ENCODE results near the gene ARHGEF26. TPM values are rescaled to one million over a fixed set of nuclear protein-coding genes. Genes with fewer than 3 reads are reported as not detected.

ARHGEF26 gene
- polyA plus RNA-seq, 1 donor (not counting 4 experiments of a cell fraction or from before 2014, with no cell fraction given) = 2.2 TPM

DNA sequence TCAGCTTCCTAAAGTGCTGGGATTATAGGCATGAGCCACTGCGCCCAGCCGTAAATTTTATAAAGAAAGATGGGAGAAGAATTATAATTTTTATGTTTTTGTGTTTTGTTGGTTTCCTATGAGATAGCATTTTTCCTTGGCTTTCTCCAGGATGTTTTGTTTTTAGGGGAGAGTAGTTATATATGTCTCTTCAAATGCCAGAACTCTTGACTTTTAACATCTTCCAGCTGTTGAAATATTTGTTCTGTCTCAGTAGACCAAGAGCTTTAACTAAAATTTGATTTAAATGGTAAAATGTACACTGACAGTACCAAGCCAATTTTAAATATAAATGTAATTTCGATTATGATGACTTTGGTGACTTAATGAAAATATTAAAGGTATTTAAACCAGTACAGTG is 106.3 kb downstream of the ARHGEF26 start:
- no peak overlapping the region for H3K9ac ChIP-seq (ENCODE audit: control insufficient read depth, extremely low read depth, insufficient read depth, low read length)
- no peak overlapping the region for H2AFZ ChIP-seq (ENCODE audit: control insufficient read depth, low read length)
- no peaks in the 10 kb centered on the region for H3K9me3 ChIP-seq (ENCODE audit: control insufficient read depth, low read depth, low read length)
- DNase-seq (ENCODE audit: low read depth, low spot score) (no peak), FAIRE-seq (no peak)
- no peaks in the 10 kb centered on the region for H3K79me2 ChIP-seq (ENCODE audit: control insufficient read depth, insufficient read depth, low read length)
- no peaks in the 10 kb centered on the region for H4K20me1 ChIP-seq (ENCODE audit: control insufficient read depth, extremely low read depth, insufficient read depth, low read length)
- no peaks in the 10 kb centered on the region for H3K36me3 ChIP-seq (ENCODE audit: control insufficient read depth in 2 of 2, extremely low read depth in 1 of 2, insufficient read depth in 2 of 2, low read length in 2 of 2)
- no peaks in the 10 kb centered on the region for H3K9me1 ChIP-seq (ENCODE audit: control insufficient read depth, extremely low read depth, insufficient read depth, low read length)
- H3K4me2 ChIP-seq (ENCODE audit: control insufficient read depth, extremely low read depth, insufficient read depth, low read depth, low read length) = no peak overlapping the region
- H3K4me3 ChIP-seq (ENCODE audit: control insufficient read depth in 2 of 3, extremely low read depth in 1 of 3, insufficient read depth in 2 of 3, low read depth in 1 of 3, low read length in 3 of 3) = no peak overlapping the region
- H3K27me3 ChIP-seq (ENCODE audit: control insufficient read depth, extremely low read depth, insufficient read depth, low read length) = no peaks in the 10 kb centered on the region
- TF ChIP-seq EZH2 (IDR thresholded peaks at IDR 0.05; ENCODE audit: low read length) (no peak), CTCF (optimal IDR thresholded peaks at IDR 0.05 in 1 of 3, IDR thresholded peaks at IDR 0.05 in 1 of 3, conservative IDR thresholded peaks at IDR 0.05 in 1 of 3; ENCODE audit: extremely low read depth in 1 of 3, insufficient read depth in 2 of 3, low read length in 3 of 3) (no peak)
- no peak overlapping the region for H3K27ac ChIP-seq (ENCODE audit: control insufficient read depth, insufficient read depth, low read length)
- dilution Hi-C loops (cut with MboI; ENCODE audit: extremely low pct_ligation_motif_present, low sequenced_read_pairs) = no loop called here
- no peaks in the 10 kb centered on the region for H3K4me1 ChIP-seq (ENCODE audit: control insufficient read depth, extremely low read depth, insufficient read depth, low read length)

DNA sequence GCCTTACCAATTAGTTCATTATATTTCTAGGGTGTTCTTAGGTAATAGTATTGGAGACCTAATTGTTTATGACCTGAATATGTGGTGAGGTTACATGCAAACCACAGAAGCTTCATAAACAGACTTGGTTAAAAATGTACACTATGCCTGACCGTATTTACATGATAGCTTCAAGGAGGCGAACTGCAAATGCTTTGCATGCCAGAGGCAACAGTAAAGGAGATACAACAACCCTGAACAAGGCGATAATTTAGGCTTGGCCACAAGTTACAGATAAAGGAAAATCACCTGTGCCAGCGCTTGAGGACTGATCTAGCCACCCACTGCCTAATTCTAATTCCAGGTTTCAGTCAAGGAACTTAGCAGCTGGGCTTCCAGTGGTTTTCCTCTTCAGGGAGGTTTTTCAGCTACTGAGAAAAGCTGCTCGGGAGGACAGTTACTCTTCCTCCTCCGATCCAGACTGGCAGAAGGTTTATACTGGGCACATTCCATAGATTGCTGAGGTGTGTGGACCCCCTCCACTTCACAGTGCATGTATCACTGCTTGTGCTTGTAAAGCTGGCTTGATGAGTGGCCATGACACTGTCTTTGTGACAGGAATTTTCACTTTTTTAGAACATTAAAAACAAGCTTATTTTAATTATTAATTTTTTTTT is 107.5 kb downstream of the ARHGEF26 start:
- Histone ChIP-seq H3K4me1 (ENCODE audit: control insufficient read depth, extremely low read depth, insufficient read depth, low read length) (no peaks in the 10 kb centered on the region), H3K79me2 (ENCODE audit: control insufficient read depth, insufficient read depth, low read length) (no peaks in the 10 kb centered on the region), H3K36me3 (ENCODE audit: control insufficient read depth in 2 of 2, extremely low read depth in 1 of 2, insufficient read depth in 2 of 2, low read length in 2 of 2) (no peaks in the 10 kb centered on the region), H3K9ac (ENCODE audit: control insufficient read depth, extremely low read depth, insufficient read depth, low read length) (no peak overlapping the region), H3K4me2 (ENCODE audit: control insufficient read depth, extremely low read depth, insufficient read depth, low read depth, low read length) (no peak overlapping the region), H2AFZ (ENCODE audit: control insufficient read depth, low read length) (no peak overlapping the region), H3K9me1 (ENCODE audit: control insufficient read depth, extremely low read depth, insufficient read depth, low read length) (no peaks in the 10 kb centered on the region), H4K20me1 (ENCODE audit: control insufficient read depth, extremely low read depth, insufficient read depth, low read length) (no peaks in the 10 kb centered on the region), H3K4me3 (ENCODE audit: control insufficient read depth in 2 of 3, extremely low read depth in 1 of 3, insufficient read depth in 2 of 3, low read depth in 1 of 3, low read length in 3 of 3) (no peak overlapping the region), H3K27me3 (ENCODE audit: control insufficient read depth, extremely low read depth, insufficient read depth, low read length) (no peaks in the 10 kb centered on the region), H3K9me3 (ENCODE audit: control insufficient read depth, low read depth, low read length) (no peaks in the 10 kb centered on the region), H3K27ac (ENCODE audit: control insufficient read depth, insufficient read depth, low read length) (no peak overlapping the region)
- dilution Hi-C loops (cut with MboI; ENCODE audit: extremely low pct_ligation_motif_present, low sequenced_read_pairs) = no loop called here
- FAIRE-seq (no peak), DNase-seq (ENCODE audit: low read depth, low spot score) (no peak)
- TF ChIP-seq CTCF (optimal IDR thresholded peaks at IDR 0.05 in 1 of 3, IDR thresholded peaks at IDR 0.05 in 1 of 3, conservative IDR thresholded peaks at IDR 0.05 in 1 of 3; ENCODE audit: extremely low read depth in 1 of 3, insufficient read depth in 2 of 3, low read length in 3 of 3) = no peak
- no peak for TF ChIP-seq EZH2 (IDR thresholded peaks at IDR 0.05; ENCODE audit: low read length)

Data from keratinocyte (primary cell).